Subcutaneous adipose tissue (tissue), 4 donors: ENCODE results near the gene FER. TPM values are rescaled to one million over a fixed set of nuclear protein-coding genes. Genes with fewer than 3 reads are reported as not detected.

Experiments
- total RNA-seq, 4 donors: library from RNA; depleted of rRNA; stranded (reverse); fragments of >200 nt; gene quantifications; one replicate each; pipeline ENCODE4 v1.1.0, GENCODE V29; 2016
- TF ChIP-seq, protein P1 (sequence below): fragments of 450-650 bp; IDR thresholded peaks from one replicate; pipeline ENCODE4 v1.5.1; 2016; ENCODE audit warnings: low read depth, mild to moderate bottlenecking, control low read depth, antibody characterized with exemption, moderate library complexity

FER gene
- total RNA-seq, 4 donors from 2014 or later = 26.9 to 37.4 (median 27.6) TPM

DNA sequence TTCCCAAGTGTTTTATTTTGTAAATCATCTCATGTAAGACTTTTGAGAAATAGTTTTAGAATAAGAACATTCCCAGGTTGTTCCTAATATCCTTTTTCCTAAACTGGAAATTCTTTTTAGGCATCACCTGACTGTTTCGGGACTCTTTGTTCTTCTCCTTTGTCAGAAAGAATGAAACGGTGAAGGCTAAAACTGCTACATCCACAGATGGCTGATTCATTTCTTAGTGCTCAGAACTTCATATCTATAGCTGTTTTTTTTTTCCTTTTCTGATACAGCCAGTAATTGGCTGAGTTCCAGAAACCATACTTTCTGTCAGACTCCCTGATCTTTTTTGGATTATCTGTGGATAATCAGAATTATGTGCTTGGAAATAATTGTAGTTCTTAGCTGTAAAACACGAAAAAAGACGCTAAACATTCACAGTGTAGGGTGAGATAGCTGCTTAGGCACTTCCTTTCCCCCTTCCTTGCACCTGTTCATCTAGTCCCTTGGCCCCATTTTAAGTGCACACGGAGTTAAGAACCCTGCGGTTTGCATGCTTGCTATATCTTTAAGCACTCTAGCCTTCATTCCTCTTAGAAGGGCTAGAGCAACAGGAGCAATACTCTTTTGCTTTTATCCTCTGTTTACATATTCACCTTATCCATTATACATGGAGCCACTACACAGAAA lies 378.2 kb downstream of the FER start:
- TF ChIP-seq, protein P1, sequence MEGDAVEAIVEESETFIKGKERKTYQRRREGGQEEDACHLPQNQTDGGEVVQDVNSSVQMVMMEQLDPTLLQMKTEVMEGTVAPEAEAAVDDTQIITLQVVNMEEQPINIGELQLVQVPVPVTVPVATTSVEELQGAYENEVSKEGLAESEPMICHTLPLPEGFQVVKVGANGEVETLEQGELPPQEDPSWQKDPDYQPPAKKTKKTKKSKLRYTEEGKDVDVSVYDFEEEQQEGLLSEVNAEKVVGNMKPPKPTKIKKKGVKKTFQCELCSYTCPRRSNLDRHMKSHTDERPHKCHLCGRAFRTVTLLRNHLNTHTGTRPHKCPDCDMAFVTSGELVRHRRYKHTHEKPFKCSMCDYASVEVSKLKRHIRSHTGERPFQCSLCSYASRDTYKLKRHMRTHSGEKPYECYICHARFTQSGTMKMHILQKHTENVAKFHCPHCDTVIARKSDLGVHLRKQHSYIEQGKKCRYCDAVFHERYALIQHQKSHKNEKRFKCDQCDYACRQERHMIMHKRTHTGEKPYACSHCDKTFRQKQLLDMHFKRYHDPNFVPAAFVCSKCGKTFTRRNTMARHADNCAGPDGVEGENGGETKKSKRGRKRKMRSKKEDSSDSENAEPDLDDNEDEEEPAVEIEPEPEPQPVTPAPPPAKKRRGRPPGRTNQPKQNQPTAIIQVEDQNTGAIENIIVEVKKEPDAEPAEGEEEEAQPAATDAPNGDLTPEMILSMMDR = no peak

DNA sequence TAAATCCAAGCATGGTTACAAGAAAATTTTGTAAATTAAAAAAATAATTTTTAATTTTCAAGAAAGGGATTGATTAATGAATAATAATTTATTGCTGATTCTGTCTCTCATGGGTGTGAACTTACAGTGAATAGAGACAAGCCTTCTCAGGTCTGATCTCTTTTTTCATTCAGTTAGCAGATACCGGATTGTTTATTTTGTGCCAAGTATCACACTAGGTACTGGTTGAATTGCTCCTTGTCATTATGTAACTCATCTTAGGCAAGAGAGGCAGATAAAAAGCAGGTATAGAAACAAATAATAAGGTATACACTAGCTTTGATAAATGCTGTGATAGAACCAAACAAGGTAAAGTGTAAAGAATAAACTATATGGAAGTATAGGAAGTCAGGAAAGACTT lies 378.8 kb downstream of the FER start:
- TF ChIP-seq, protein P1 = no peak

DNA sequence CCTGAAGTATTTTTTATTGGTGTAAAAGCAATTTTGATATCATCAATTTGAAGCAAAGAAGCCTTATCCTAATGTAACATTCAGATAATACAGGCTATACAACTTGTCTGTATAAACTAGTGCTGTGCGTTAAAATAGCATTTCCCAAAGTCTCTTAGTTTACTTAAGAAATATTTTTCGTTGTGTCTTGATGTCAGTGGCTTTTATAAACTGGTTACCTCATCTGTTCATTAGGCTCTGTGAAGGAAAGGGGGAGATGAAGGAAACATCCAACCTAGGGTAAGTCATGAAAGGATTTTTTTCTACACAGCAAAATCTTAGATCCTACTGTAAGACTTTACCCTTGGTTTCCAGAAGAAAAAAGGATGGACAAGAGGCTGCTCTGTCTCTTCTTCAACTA lies 389.2 kb downstream of the FER start:
- TF ChIP-seq, protein P1 = no peak

DNA sequence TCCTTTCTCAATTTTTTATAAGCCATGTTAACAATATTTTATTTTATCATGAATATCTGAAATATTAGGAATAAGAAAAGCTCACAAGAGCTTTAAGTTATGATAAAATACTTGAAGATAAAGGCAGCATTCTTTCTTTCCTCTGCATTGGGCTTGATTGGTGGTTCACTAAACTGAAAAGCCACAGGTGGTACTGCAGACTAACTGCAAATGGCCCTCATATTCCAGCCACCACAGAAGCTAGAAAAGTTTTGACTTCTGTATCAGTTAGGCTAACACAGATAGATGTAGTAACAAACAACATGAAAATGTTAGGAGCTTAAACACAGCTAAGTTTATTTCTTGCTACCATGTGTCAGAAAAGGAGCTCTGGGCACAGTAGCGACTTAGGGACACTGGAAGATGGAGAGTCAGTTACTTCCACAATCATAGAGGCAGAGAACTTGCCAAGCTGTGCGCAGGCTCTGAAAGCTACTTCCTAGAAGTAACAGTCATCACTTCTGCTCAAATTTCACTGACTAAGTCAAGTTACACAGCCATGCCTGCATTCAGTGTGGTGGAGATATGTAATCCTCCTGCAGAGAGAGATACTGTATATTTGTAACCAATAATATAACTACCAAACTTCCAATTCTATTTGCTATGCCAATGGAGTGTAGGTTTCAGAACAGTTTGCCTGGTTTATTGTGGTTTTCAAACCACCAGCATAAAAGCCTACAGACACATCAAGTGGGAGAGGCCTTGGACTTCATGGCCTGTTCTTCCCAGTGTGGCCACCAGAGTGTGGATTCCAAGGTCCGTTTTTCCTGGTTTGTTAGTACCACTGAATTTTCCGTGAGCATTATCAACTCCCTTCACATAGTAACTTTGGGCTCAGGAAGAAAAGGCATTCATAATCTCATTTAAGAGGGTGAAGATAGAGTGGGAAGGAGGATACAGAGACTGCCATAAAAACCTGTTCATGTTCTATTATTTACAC lies 393.8 kb downstream of the FER start:
- TF ChIP-seq, protein P1 = no peak

DNA sequence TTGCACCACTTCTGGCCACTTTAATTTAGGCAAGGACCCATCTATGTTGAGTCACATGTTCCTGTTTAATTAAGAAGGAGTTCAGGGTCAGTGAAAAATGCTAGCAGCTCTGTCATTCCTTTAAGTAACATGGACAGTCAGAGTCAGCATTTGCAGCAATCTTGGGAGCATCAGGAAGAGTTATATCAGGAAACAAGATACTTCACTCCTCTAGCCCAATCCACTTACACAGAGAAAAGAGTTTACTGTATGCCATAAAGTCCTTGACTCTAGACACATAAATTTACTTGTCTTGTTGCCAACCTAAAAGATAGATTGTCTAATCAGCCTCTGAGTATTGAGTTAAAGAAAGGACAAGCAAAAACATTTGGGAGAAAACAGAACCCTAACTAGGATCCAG lies 395.3 kb downstream of the FER start:
- TF ChIP-seq, protein P1 = no peak

DNA sequence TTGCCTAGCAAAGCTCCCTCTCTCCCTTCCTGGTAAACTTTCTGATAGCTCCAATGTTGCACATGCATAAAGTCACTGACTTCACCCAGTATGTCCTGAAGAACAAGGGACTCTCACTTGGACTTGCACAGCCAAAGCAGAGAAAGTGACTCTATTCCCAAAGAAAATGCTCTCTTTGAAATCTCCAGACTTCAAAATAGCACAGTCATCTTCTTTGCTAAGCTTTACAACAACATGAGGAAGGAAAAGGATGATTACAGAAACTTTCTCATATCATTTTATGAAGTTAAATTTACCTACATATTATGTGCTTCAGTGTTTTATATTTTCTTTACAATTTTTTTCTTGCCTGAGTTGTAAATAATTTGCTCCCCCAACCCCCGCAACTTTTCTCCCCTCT lies 397.4 kb downstream of the FER start:
- TF ChIP-seq, protein P1 = no peak

DNA sequence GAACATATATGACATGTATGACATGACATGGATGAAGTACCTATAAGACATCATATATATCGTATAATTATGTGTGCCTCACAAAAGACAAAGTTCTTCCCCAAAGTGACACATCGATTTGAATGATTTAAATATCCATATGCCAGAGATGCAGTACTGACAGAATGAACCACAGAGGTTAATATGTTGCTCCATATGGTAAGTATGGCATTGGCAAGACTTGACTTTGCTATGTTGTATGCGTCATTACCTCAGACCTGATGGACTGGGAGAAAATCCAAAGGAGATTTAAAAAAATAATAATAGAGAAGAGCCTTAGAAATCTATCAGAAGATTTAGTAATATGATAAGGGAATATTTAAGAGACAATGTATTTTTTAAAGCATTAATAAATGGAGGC lies 398.9 kb downstream of the FER start:
- TF ChIP-seq, protein P1 = no peak
